Measurements from ENCODE around the gene SLC1A5.
A peak's percentile ranks its signal among the peaks of the same experiment; 100 is the strongest.
"Not testable (repeated sequence)": the region's sequence is repeated elsewhere in the genome, so short reads cannot be mapped to it uniquely, and the experiment has no call there.

The SLC1A5 gene

DNA sequence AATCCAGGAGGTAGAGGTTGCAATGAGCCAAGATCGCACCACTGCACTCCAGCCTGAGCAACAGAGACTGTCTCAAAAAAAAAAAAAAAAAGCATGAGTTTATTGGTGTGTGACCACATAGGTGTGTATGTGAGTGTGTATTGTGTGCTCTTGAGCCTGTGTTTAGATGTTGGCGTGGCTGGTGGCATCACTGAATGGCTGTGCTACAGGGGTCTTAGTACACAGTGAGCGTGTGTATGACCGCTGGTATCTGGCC is 2.5 kb downstream of the SLC1A5 start:
- DNase-seq (ENCODE audit: extremely low read depth, low read depth): no peak
- TF ChIP-seq, protein P1, sequence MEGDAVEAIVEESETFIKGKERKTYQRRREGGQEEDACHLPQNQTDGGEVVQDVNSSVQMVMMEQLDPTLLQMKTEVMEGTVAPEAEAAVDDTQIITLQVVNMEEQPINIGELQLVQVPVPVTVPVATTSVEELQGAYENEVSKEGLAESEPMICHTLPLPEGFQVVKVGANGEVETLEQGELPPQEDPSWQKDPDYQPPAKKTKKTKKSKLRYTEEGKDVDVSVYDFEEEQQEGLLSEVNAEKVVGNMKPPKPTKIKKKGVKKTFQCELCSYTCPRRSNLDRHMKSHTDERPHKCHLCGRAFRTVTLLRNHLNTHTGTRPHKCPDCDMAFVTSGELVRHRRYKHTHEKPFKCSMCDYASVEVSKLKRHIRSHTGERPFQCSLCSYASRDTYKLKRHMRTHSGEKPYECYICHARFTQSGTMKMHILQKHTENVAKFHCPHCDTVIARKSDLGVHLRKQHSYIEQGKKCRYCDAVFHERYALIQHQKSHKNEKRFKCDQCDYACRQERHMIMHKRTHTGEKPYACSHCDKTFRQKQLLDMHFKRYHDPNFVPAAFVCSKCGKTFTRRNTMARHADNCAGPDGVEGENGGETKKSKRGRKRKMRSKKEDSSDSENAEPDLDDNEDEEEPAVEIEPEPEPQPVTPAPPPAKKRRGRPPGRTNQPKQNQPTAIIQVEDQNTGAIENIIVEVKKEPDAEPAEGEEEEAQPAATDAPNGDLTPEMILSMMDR (IDR thresholded peaks at IDR 0.05; ENCODE audit: low read depth, low read length): no peak

DNA sequence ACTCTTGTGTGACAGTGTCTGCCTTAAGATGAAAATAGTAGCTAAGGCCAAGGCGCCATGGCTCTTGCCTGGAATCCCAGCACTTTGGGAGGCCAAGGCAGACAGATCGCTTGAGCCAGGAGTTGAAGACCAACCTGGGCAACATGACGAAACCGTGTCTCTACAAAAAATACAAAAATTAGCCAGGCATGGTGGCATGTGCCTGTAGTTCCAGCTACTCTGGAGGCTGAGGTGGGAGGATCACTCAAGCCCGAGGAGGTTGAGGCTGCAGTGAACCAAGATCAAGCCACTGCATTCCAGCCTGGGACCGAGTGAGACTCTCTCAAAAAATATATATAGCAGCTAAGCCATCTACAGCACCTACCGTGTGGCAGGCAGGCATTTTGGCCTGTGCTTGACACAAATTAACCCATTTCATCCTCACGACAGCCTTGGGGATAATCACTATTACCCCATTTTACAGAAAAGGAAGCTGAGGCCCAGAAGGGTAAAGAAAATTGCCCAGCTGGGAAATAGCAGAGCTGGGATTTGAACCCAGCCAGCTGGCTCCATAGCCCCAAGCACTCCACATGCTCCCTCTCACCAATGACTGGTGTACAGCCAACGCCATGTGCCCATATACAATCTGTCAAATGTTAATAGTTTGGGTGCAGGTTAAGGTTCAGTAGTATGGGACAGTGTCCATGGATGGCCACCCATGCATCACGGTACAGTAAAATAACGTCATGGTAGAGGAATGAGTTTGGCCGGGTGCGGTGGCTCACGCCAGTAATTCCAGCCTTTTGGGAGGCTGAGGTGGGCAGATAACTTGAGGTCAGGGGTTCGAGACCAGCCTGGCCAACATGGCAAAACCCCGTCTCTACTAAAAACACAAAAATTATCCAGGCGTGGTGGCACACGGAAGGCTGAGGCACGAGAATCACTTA is 3.1 kb downstream of the SLC1A5 start:
- no peak for DNase-seq (ENCODE audit: extremely low read depth, low read depth)

DNA sequence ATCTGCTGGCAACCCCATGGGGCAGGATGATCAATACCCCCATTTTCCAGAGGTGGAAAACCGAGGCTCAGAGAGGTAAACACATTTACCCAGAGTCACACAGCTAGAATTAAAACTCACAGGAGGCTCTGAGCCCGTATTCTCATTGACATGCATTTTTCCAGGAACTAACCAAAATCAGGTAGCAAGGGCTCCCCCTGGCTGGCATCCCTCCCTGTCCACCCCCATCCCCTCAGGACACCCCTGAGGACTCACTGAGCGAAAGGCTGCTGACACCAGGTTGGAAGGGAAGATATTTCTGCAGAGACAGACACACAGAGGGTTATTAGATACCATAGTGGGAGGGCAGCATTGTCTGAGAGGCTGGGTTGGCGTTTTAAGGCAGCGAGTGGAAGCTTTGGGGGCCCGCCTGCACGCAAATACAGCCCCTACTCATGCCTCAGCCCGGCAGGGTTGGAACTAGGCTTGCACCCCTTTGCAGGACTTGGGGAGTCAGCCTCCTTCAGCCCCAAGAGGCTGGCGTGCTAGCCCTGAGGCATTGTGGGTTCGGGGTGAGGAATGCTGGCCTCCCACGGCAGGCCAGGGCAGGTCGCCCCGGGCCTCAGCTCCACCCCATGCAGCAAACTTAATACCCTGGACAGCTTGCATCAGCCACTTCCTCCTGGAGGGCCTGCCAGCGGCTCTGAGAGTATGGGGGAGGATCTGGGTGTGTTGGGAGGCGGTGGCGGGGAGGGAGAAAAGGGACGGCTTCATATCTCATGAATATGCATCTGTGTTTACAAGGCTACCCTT is 3.9 kb downstream of the SLC1A5 start:
- peak; percentile 96 for DNase-seq (ENCODE audit: extremely low read depth, low read depth)
- TF ChIP-seq, protein P1 (IDR thresholded peaks at IDR 0.05; ENCODE audit: low read depth, low read length): peak; percentile 35

More for the DNA sequence above, 3.1 kb downstream of the SLC1A5 start:
- TF ChIP-seq, protein P1 (IDR thresholded peaks at IDR 0.05; ENCODE audit: low read depth, low read length): no peak

DNA sequence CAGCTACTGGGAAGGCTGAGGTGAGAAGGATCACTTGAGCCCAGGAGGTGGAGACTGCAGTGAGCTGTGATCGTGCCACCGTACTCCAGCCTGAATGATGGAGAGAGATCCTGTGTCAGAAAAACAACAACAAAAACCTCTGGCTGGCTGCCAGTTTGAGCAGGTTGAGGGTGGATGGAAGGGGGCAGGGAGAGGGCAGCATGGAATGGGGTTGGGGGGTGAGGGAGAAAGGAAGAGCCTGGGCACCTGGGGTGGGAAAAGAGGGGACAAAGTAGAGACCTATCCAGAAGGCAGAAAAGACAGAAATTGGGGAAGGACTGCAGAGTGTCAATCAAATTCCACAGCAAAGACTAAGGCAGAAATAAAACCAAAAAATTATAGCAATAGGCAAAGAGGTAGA is 4.7 kb downstream of the SLC1A5 start:
- TF ChIP-seq, protein P1 (IDR thresholded peaks at IDR 0.05; ENCODE audit: low read depth, low read length): no peak
- DNase-seq (ENCODE audit: extremely low read depth, low read depth): no peak

DNA sequence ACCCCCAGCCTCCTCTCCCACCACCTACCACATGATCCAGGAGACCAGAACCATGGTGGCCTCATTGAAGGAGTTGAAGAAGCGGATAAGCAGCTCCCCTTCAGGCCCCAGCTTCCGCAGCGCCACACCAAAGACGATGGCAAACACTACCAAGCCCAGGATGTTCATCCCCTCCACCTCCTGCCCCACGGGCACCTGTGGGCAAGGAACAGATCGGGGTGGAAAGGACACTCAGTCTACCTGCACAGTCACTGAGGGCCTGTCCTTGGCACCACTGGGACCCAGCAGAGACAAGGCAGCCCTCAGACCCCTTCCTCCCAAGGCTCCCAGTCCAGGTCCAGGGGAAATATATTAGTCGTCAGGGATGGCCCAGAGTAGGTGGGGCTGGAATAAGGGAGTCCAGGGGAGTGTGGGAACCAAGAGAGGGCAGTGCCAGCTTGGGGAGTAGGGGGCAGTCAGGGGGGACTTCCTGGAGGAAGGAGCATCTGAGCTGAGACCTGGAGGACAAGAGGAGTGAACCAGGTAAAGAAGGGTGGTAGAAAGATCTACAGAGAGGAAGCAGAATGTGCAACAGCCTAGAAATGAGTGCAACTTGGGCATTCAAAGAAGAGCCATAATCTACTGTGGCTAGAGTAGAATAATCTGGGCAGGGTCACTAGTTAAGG is 5.9 kb downstream of the SLC1A5 start:
- DNase-seq (ENCODE audit: extremely low read depth, low read depth): no peak
- TF ChIP-seq, protein P1 (IDR thresholded peaks at IDR 0.05; ENCODE audit: low read depth, low read length): no peak

DNA sequence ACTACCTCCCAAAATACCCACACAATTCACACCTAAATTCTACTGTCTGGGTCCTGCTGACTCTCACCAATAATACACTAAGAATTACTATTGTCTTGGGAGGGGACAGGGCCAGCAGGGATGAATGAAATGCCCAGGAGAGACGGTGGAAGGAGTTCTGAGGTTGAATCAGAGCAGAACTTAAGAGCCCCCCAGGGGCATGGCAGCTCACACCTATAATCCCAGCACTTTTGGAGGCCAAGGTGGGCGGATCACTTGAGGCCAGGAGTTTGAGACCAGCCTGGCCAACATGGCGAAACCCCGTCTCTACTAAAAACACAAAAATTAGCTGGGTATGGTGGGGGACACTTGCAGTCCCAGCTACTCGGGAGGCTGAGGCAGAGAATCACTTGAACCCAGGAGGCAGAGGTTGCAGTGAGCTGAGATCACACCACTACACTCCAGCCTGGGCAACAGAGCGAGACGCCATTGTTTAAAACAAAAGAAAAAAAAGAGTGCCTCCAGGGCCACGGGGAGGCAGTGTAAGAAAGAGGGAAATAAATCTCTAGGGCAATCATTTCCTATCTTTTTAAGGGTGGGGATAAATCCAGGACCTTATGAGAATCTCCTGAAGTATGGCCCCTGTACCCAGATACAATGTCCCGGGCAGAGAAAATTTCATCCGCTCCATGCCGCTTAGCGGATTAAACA is 10.3 kb downstream of the SLC1A5 start:
- not testable (repeated sequence) for DNase-seq (ENCODE audit: extremely low read depth, low read depth)
